Thyroid gland (tissue), 4 donors: Measurements from ENCODE around the gene JAG2.

Experiments used
- CTCF ChIP-seq, 6 experiments: fragments of 200-600 bp in 3 of 6; fragments of 450-650 bp in 3 of 6; sonication (generic) in 3 of 6; IDR thresholded peaks; one replicate each; pipeline ENCODE4 v1.5.1; 2016 to 2019; ENCODE audit warnings: antibody characterized with exemption in 6 of 6, mild to moderate bottlenecking in 2 of 6, inconsistent platforms in 1 of 6, moderate library complexity in 1 of 6
- POLR2A ChIP-seq, 2 donors: fragments of 450-650 bp; IDR thresholded peaks; one replicate each; pipeline ENCODE4 v1.6.1; 2017; ENCODE audit warnings: antibody characterized with exemption in 2 of 2, mild to moderate bottlenecking in 2 of 2, moderate library complexity in 1 of 2

GRCh38 chr14:105200641-105201040 is 32.1 kb upstream of the JAG2 start:
- TF ChIP-seq CTCF (IDR thresholded peaks at IDR 0.05), result no peak
- TF ChIP-seq POLR2A (IDR thresholded peaks at IDR 0.05), result no peak
